LHCN-M2 (cell line): ENCODE data around the gene TCP1. TPM values are rescaled to one million over a fixed set of nuclear protein-coding genes. Genes with fewer than 3 reads are reported as not detected.
"Not testable (repeated sequence)": the region's sequence is repeated elsewhere in the genome, so short reads cannot be mapped to it uniquely, and the experiment has no call there.

Experiments
- DNase-seq: peaks from one replicate; pipeline ENCODE4 v3.0.0-alpha.2; 2012; ENCODE audit warnings: low read depth
- total RNA-seq: library from RNA; depleted of rRNA; stranded (reverse); fragments of >200 nt; gene quantifications from 2 replicates; pipeline ENCODE4 v1.2.3, GENCODE V29; 2014

The TCP1 gene
- total RNA-seq, 1 experiment from 2014 or later: 339 TPM

DNA sequence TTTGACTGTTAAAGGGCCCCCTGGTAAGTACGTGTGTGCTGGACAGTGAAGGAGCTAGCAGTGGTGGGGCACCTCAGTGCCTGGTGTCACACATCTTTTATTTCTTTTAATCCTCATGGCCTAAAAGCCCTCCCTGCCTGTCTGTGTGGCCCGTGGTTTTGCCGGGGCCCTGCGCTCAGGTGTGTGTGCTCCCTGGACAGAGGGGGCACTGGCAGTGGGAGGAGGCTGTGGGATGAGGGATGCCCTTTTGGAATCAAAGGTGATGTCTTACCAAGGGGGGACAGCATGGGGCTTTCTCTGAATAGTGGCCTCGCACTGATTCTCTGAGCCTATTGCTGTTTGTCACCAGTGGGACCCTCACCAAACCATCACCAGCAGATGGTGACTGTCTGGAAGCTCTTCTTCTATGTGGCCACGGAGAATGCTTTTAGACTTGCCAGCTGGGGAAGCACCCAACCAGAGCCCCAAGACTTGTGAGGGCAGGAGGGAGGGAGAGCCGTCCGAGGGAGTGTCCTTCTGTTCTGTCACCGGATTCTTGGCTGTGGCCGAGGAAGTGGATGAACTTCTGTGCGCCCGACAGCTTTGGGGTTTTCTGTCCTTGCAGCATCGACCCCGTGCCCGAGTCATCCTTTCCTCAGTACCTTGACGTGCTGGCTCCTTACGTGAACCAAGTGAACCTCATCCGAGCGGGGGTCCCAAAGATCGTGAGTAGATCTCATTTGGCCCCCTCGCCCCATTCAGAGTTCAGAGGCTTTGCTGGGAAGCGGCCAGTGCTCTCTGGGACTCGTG, 28.7 kb upstream of the TCP1 start:
- no peak for DNase-seq

DNA sequence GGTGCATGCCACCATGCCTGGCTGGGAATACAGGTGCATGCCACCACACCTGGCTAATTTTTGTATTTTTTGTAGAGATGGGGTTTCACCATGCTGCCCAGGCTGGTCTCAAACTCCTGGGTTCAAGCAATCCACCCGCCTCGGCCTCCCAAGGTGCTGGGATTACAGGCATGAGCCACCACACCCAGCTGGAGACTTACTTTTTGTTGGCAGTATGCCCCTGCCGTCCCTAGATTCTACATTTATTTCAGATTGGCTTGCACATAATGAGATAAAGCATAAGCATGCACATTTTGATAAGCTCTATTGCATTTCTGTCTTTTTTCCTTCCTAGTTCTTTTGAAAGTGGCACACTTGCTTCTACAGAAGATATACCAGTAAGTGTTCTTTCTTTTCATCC, 27.4 kb upstream of the TCP1 start:
- not testable (repeated sequence) for DNase-seq

DNA sequence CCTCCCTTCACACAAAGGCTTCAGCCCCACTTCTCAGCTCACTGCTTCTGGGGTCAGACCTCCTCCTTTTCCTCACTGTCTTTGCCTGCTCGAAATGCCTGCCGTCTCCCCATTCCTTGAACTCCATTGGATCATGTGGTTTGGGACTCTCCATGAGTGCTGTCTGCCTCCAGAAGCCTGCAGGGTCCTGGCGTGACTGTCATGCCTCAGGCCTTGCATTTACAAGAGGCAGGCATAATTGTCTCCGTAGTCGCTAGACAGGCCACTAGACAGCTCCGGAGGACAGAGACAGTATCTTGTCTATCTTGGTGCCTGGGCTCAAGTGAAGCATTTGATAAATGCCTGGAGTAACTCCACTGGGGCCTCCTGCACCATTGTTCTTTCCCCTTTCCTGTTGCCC, 26.0 kb upstream of the TCP1 start:
- DNase-seq: no peak

DNA sequence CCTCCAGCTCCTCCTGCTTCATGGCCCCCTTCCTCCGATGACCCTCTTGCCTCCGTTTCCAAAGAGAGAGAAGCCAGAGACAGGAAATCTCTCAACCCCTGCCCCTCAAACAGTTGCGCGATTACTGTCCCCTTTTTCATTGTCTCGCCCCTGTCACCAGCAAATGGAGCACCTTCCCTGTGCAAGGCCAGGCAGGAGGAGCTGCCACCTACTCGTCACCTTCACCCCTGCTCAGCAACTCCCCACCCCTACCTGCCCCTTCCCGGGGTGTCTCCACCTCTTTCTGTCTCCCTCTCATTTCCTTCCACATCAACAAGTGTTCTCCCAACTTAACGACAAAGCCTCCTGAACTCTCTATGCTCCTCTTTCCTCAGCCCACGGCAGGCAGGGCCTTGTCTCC, 24.4 kb upstream of the TCP1 start:
- no peak for DNase-seq

DNA sequence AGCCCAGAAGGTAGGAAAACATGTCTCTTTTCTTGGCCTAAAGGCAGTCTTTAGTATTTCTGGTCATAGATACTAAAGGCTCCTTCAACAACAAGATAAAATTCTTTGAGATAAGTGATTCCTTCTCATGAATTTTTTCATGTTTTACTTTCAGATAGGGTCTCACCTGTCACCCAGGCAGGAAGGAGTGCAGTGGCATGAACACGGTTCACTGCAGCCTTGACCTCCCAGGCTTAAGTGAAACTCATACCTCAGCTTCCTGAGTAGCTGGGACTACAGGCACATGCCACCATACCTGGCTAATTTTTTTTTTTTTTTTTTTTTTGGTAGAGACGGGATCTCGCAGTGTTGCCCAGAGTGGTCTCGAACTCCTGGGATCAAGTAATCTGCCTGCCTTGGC, 19.7 kb upstream of the TCP1 start:
- DNase-seq: no peak

DNA sequence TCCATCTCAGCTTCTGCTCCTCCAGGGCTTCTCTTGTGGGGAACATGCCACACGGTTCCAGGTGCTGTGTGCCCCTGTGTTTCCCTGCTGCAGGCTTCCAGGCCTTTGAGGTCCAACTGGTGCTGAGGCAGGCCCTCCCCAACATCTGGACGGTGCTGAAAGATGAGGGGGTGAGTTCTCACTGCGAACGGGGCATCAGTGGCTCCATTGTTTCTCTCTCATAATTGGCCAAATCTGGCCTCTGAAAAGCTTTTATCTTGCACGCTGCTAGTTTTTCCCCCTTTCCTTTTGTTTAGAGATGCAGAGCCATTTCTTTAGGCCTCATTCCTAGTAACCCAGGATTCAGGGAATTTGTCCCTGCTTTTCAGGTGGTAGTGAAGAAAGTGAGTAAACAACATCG, 19.2 kb upstream of the TCP1 start:
- DNase-seq: no peak

DNA sequence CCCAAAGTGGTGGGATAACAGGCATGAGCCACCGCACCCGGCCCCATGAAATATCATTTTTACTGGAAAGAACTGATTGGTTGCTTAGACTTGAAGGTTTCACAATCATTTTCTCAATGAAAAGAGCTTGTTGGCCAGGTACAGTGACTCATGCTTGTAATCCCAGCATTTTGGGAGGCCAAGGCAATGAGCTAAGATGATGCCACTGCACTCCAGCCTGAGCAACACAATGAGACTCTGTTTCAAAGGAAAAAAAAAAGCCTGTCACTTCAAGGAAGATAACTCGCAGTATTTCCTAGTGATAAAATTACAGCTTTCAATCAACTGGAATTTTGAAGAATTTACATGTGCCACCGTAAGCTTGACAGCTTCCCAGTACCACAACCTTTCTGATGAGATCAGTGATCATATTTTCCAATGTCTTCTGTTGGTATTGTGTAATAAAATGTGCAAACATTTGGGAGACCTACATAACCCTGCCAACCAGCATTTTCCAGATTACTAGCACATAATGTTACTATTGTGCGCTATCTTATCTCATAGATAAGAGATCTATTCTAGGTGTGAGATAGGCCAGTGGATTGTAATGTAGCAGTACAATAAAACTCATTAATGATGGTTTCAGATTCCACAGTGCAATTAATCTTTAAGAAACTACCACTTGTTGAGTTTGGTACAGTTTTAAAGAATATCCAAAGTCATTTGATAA, 17.9 kb upstream of the TCP1 start:
- DNase-seq: no peak

DNA sequence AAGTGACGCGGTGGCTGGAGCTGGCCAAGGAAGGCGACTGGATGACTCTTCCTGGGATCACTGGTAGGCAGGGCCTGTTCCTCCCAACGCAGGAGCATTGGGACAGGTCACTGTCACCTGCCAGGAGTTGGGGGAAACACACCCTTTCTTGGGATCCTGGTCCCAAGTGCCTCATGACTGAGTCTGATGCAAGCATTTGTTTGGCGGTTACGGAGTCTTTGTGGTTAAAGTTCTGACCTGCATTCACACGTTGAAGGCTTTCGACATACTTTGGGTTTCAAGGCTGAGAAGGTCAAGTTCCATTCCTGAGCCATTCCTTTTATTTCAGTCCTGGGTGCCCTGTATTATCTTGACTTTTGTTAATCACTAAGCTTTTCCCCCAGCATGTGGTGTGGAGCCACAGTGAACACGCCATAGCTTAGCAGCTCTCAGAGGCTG, 16.6 kb upstream of the TCP1 start:
- DNase-seq: peak; percentile 6

DNA sequence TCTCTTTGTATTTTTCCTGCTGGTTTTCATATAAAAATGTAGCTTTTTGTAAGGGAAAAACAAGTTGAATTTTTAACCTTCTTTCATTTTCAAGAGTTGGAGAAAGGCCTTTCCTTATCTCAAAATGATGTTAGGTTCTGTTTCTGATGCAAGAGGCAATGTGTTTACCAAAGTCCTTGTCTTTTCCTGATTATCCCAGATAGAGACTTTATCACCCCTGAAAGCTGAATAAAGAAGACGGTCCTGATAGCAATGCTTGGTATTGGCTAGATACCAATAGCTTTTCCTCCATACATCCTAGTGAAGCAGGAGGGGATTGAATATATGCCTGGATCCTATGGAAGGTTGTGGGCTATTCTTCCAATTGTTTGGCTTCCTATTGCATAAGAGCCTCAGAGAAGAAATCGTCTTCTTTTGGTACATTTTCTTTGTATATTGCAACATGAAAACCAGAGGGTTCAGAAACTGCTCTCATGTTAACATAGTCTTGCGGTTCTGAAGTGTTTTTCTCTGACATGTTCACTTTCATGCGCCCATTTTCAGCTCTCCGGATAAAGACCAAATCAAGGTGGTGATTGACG, 16.1 kb upstream of the TCP1 start:
- no peak for DNase-seq

DNA sequence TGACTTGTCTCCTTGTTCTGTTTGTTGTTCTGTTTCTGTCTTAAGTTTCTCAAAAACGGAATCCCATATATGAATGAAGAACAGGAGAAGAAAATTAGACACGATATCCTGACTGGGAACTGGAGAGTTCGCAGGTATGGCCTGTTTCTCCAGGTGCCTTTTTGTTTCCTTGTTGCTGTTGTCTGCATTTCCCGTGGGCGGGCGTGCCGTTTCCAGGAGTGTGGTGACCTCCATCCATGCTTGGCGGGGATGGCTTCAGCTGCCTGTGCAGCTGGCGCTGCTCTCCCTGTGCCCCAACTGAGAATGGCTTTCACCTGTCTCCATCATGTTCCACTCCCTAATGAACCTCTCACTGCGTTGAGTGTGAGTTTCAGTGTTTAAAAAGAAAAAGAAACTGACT, 15.1 kb upstream of the TCP1 start:
- DNase-seq: no peak

DNA sequence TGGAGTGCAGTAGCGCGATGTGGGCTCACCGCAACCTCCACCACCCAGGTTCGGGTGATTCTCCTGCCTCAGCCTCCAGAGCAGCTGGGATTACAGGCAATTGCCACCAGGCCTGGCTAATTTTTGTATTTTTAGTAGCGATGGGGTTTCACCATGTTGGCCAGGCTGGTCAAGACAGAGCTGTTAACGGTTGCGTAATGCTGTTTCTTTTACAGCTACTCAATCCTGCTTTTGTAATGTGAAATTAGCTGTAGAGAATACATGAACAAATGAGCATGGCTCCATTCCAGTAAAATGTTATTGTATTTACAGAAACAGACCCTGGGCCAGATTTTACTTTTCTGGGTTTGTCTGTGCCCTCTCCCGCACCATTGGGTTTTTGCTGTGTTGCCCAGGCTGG, 12.5 kb upstream of the TCP1 start:
- DNase-seq: no peak

DNA sequence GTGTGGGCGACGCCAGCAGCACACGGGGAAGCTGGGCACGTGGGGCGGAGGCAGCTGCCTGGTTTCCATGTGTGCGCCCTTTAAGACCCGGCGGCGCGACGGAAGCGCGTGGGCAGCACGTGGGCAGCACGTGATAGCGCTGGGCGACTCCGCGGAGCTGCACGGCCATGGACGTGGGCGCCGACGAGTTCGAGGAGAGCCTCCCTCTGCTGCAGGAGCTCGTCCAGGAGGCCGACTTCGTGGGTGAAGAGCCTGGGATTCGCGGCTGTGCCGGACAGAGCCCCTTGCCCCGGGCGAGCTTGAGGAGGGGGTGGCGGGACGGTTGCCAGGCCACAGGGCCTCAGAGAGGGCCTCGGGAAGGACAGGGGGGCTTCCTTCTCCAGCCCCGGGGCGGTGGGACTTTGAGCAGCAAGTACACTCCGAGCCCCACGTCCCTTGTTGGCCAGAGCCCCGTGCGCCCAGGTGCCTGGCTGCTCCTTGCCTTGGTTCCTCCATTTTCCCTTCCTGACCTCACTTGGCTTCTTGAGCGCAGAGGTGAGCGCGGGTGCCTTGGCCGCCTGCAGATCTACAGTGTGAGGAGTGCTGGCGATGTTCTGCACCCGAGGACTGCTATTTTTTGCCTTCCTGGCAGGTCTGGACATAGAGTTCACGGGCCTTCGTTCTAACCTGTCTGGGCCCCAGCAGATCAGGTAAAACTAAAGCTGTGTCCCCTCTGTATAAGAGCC, 10.9 kb upstream of the TCP1 start, which contains the start of gene PNLDC1:
Gene PNLDC1, plus strand, starts transcription at position 136 of the 725 bp plus-strand sequence. Its CDS starts 32 bp downstream, at position 168.
- DNase-seq: no peak

DNA sequence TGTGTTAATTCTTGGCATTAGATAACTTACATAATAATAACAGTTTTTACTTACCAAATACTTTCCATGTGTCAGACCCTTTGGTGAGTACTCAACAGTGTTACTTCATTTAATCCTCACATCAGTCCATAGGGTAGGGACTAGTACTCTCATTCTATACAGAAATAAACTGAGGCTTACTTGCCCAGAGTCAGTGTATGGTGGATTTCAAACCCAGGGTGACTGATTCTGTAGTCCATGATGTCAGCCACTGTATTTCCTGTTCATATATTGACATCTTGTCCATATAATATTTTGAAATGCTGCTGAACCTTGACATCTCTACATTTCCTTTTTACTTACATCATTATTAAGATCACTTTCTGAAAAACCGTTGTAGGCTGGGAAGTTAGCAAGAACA, 8.2 kb upstream of the TCP1 start:
- DNase-seq: no peak

DNA sequence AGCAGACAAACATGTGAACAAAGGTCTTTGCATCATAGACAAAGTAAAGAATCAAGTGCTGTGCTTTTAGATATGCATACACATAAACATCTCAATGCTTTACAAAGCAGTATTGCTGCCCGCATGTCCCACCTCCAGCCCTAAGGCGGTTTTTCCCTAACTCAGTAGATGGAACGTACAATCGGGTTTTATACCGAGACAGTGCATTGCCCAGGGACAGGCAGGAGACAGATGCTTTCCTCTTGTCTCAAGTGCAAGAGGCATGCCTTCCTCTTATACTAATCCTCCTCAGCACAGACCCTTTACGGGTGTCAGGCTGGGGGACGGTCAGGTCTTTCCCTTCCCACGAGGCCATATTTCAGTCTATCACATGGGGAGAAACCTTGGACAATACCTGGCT, 5.6 kb upstream of the TCP1 start:
- DNase-seq: not testable (repeated sequence)

DNA sequence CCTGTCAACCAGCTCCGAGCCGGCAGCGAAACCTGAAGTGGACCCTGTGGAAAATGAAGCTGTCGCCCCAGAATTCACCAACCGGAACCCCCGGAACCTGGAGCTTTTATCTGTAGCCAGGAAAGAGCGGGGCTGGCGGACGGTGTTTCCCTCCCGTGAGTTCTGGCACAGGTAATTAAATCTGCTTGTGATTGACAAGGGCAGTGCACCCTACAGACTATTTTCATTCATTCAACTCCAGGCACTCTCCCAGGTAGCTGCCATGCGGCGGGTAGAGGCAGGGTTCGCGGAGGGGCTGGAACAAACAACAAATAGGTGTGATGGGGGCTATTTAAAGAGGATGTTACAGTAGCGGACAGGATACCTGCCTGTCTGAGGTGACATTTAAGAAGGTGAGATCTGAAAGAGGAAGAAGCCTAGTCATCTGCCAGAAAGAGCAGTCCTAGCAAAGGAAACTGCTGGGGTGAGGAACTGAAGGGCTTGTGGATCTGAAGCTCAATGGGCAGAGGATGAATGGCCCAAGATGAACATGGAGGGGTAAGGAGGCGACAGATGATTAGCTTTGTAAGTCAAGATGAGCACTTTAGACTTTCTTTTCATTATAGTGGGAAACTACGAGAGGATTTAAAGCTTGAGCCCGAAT, 1.7 kb upstream of the TCP1 start:
- no peak for DNase-seq

DNA sequence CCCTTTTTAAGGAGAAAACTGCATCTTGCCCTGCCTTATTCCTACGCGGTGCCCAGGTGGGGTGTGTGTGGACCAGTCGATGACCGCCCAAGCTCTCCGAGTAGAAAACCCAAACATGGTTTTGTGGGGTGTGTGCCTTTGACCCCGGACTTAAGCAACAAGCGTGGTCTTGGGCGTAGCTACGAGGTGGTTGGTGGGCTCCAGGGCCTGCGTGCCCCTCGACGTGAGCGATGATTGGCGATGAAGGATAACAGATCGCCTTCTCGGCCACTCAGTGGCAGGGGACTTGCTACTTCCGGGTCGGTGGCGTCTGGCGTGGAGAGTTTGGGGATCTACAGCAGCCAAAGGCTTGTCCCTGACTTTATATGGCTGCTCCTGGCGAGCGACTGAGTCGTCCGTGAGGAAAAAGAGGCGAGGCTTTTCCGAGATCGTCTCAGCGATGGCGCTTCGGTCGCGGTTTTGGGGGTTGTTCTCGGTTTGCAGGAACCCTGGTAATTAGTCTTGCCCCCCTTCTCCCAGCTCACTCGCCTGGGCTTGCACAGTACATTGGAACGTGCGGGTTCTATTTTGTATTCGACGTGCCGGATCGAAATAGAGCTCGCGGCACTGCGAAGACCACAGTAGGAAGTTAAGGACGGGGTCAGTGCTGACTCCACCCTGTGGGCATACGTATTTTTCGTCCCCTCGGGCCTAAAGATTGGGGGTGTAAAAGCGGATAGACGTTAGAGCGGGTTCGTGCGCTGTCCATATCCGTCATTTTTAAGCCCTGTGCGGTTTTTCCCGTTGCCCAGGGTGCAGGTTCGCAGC, 950 bp upstream of the TCP1 start, which contains the start of gene MRPL18:
Gene MRPL18, plus strand, starts transcription at position 319 of the 807 bp plus-strand sequence. Its CDS starts 121 bp downstream, at position 440.
- peak; percentile 98 for DNase-seq

DNA sequence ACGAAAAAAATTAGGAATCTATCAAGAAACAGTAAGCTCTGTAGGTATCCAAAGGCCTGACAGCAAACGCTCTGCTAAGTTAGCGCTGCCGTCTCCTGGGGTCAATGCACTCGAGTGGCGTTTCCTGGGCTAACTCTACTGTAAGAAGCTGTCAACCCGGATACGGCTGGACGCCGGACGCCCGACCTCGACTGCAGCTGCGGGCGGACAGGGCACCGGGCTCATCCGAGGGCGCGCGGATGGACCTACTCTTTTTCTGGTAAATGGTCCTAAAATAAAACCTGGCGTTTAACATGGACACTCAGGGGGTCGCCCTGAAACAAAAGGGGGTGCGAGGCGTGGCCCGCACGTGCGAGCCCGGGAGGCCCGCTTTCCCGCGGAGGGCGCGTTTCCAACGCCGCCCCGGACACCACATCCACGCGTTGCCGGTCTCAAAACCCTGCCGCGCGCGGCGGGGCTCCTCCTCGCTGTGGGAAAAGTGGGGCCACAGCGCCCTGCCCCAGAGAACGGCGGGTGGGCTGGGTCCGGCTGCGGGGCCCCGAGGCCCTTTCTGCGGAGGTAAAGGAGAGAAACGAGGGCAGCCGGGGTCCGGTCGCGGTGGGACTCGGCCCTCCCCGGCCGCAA, 537 bp downstream of the TCP1 start:
- DNase-seq: peak; percentile 35

DNA sequence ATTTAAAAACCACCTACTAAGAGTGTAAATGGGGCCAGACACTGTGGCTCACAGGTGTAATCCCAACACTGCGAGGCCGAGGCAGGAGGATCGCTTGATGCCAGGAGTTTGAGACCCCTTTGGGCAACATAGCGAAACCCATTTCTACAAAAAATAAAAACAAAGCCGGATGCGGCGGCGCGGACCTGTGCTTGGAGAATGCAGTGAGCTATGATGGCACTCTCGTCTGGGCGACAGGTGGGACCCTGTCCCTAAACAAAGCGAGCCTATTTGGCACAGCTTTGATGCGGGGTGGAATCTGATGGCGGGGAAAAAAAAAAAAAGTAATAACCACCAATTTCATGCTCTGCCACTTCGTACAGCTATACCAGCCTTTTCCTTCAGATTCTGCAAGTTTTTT, 1.1 kb downstream of the TCP1 start:
- no peak for DNase-seq

DNA sequence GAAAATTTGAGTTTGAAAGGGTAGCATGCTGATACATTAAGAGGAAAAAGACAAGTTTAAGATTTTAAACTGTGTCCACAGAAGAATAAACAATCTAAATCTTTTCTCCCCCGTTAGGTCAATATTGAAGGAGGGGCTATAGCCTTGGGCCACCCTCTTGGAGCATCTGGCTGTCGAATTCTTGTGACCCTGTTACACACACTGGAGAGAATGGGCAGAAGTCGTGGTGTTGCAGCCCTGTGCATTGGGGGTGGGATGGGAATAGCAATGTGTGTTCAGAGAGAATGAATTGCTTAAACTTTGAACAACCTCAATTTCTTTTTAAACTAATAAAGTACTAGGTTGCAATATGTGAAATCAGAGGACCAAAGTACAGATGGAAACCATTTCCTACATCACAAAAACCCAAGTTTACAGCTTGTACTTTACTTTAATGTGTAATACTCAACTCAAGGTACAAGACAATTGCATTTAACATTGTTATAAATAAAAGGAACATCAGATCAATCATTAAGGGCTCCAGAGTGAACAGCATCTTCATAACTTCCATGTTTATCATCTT, 10.8 kb downstream of the TCP1 start:
- no peak for DNase-seq

DNA sequence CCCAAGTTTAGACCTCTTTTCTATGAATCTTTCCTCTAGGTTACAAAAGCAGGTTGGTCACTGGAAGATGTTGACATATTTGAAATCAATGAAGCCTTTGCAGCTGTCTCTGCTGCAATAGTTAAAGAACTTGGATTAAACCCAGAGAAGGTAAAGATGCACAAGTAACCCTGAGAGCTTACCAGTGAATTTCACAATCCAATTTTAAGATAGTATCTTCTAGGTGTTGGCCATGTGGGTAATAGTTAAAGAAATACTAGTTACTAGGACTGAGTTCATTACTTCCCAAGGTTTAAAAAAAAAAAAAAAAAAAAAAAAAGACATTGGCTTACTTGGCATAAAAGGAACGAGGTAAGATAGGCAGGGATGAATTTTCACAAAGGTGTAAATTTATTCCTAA, 11.3 kb downstream of the TCP1 start:
- no peak for DNase-seq
